ENCODE data around the gene GPATCH2L. TPM values are rescaled to one million over a fixed set of nuclear protein-coding genes. Genes with fewer than 3 reads are reported as not detected.

The GPATCH2L gene
- total RNA-seq, 1 experiment from 2014 or later, result 76.7 TPM

DNA sequence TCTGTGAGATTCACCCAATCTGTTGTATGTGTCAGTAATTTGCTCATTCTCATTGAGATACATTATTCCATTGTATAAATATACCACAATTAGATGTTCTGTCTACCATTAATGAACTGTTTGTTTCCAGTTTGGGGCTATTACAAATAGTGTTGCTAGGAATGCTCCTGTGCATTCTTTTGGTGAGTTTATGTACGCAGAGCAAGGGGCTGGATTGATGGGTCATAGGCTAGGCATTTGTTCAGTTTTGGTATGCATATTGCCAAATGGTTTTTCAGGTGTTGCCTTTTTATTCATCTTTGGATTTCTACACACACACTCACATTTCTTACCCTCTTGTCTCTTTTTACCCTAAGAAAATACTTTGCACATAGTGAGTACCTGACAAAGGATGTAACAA, 93.4 kb downstream of the GPATCH2L start:
- no peak overlapping the region for H3K18ac ChIP-seq (ENCODE audit: insufficient read length, low read depth, low read length)
- no peak overlapping the region for H3K4me2 ChIP-seq (ENCODE audit: insufficient read depth, insufficient read length, low read length)
- no peak overlapping the region for H2BK12ac ChIP-seq (ENCODE audit: insufficient read length, low read depth, low read length)
- H3K4me1 ChIP-seq (ENCODE audit: insufficient read depth, low read length), result no peaks in the 10 kb centered on the region
- H2AK5ac ChIP-seq (ENCODE audit: insufficient read length, low read length), result no peak overlapping the region
- no peaks in the 10 kb centered on the region for H3K23me2 ChIP-seq (ENCODE audit: insufficient read length, low read depth, low read length, poor library complexity, severe bottlenecking)
- H4K91ac ChIP-seq (ENCODE audit: insufficient read length, low read depth, low read length), result no peak overlapping the region
- no peak for DNase-seq
- H4K20me1 ChIP-seq (ENCODE audit: control insufficient read depth, insufficient read depth, insufficient read length), result no peaks in the 10 kb centered on the region
- no peak overlapping the region for H2BK20ac ChIP-seq (ENCODE audit: low read depth, low read length, poor library complexity, severe bottlenecking)
- WGBS (ENCODE audit: extremely low coverage, insufficient read length, low lambda C conversion rate), result no CpG with 5 or more reads among the region's 1 CpG
- H3K23ac ChIP-seq (ENCODE audit: insufficient read length, low read depth, low read length), result no peak overlapping the region
- no peak overlapping the region for H4K8ac ChIP-seq (replicated peaks; ENCODE audit: insufficient read length, low read depth, low read length)
- no peak overlapping the region for H3T11ph ChIP-seq (ENCODE audit: low read length)
- H3K27ac ChIP-seq (ENCODE audit: insufficient read length, low read depth, low read length), result no peak overlapping the region
- H3K4ac ChIP-seq (ENCODE audit: low read depth, low read length), result no peak overlapping the region
- H3K56ac ChIP-seq (ENCODE audit: insufficient read length, low read depth, low read length), result no peak overlapping the region
- no peaks in the 10 kb centered on the region for H3K79me2 ChIP-seq (ENCODE audit: insufficient read depth, low read length)
- H3K9me3 Mint-ChIP-seq, result peaks cover 10 to 13% of the 10 kb centered on the region in 2 experiments; a peak in 3 of 5 replicates
- H4K5ac ChIP-seq (ENCODE audit: insufficient read length, low read depth, low read length), result no peak overlapping the region
- H3K27ac Mint-ChIP-seq, result no peak overlapping the region
- H3K27me3 Mint-ChIP-seq (ENCODE audit: low read depth), result peaks cover 4% of the 10 kb centered on the region
- H2BK120ac ChIP-seq (ENCODE audit: low read depth, low read length, poor library complexity, severe bottlenecking), result no peak overlapping the region
- peaks cover 0 to 4% (median 0%) of the 10 kb centered on the region in 3 experiments; a peak in 3 of 7 replicates for H3K36me3 Mint-ChIP-seq (ENCODE audit: insufficient read depth in 1 of 3, low read depth in 3 of 3)
- no peaks in the 10 kb centered on the region for H3K9me3 ChIP-seq (ENCODE audit: control insufficient read depth, low read depth, low read length)
- H3K79me1 ChIP-seq (ENCODE audit: insufficient read depth, low read depth, low read length, poor library complexity, severe bottlenecking), result no peaks in the 10 kb centered on the region
- H2BK15ac ChIP-seq (ENCODE audit: low read depth, low read length), result no peak overlapping the region
- no peak overlapping the region for H3K14ac ChIP-seq (ENCODE audit: insufficient read depth, low read length)
- no peak overlapping the region for H3K4me3 Mint-ChIP-seq
- H2AFZ ChIP-seq (ENCODE audit: low read length), result no peak overlapping the region
- TF ChIP-seq, protein P1, sequence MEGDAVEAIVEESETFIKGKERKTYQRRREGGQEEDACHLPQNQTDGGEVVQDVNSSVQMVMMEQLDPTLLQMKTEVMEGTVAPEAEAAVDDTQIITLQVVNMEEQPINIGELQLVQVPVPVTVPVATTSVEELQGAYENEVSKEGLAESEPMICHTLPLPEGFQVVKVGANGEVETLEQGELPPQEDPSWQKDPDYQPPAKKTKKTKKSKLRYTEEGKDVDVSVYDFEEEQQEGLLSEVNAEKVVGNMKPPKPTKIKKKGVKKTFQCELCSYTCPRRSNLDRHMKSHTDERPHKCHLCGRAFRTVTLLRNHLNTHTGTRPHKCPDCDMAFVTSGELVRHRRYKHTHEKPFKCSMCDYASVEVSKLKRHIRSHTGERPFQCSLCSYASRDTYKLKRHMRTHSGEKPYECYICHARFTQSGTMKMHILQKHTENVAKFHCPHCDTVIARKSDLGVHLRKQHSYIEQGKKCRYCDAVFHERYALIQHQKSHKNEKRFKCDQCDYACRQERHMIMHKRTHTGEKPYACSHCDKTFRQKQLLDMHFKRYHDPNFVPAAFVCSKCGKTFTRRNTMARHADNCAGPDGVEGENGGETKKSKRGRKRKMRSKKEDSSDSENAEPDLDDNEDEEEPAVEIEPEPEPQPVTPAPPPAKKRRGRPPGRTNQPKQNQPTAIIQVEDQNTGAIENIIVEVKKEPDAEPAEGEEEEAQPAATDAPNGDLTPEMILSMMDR (conservative IDR thresholded peaks at IDR 0.05), result no peak
- H3K9ac ChIP-seq (ENCODE audit: extremely low read depth, insufficient read length, low read length), result no peak overlapping the region
- H3K4me1 Mint-ChIP-seq, result peaks cover 1 to 6% of the 10 kb centered on the region in 2 experiments; a peak in 3 of 4 replicates
- H2BK5ac ChIP-seq (ENCODE audit: insufficient read length, low read length), result no peak overlapping the region
- H3K27me3 ChIP-seq (ENCODE audit: insufficient read depth, low read length), result no peaks in the 10 kb centered on the region

Measured in H9 (cell line).